SK-N-SH (cell line): Measurements from ENCODE around the gene LTF.

Experiments
- CTCF ChIP-seq: fragments of 200-600 bp; sonication (generic); IDR thresholded peaks from 2 replicates; pipeline ENCODE4 v1.6.1; 2017; ENCODE audit warnings: antibody characterized with exemption, mild to moderate bottlenecking, moderate library complexity
- ELF1 ChIP-seq: IDR thresholded peaks from 2 replicates; pipeline ENCODE4 v1.4.0; 2012
- EZH2phosphoT487 ChIP-seq: fragments of 200-600 bp; sonication (generic); IDR thresholded peaks from 2 replicates; pipeline ENCODE4 v1.6.1; 2017; ENCODE audit warnings: low read depth, mixed run types, mild to moderate bottlenecking, antibody characterized with exemption, moderate library complexity, borderline replicate concordance
- FOXJ3 ChIP-seq: sonication (generic); formaldehyde crosslinking; IDR thresholded peaks from 2 replicates; pipeline ENCODE4 v1.5.1; 2020; ENCODE audit warnings: mild to moderate bottlenecking, missing genetic modification reagents
- GABPA ChIP-seq: IDR thresholded peaks from 2 replicates; pipeline ENCODE4 v1.4.0; 2012; ENCODE audit warnings: low read depth, mild to moderate bottlenecking
- MAX ChIP-seq: IDR thresholded peaks from 2 replicates; pipeline ENCODE4 v1.4.0; 2012; ENCODE audit warnings: low read depth
- MEF2A ChIP-seq: IDR thresholded peaks from 2 replicates; pipeline ENCODE4 v1.4.0; 2012; ENCODE audit warnings: low read depth, borderline replicate concordance
- POLR2AphosphoS5 ChIP-seq: IDR thresholded peaks from 2 replicates; pipeline ENCODE4 v1.6.1; 2012; ENCODE audit warnings: low read depth, low read length
- RXRA ChIP-seq: IDR thresholded peaks from 2 replicates; pipeline ENCODE4 v1.4.0; 2012; ENCODE audit warnings: low read depth, mild to moderate bottlenecking, borderline replicate concordance
- TAF1 ChIP-seq: IDR thresholded peaks from 2 replicates; pipeline ENCODE4 v1.6.1; 2012; ENCODE audit warnings: low read depth, mild to moderate bottlenecking, low read length, moderate library complexity, borderline replicate concordance
- ZBTB33 ChIP-seq: IDR thresholded peaks from 2 replicates; pipeline ENCODE4 v1.4.0; 2012; ENCODE audit warnings: low read depth, borderline replicate concordance

- TF ChIP-seq CTCF (no peak), RXRA (no peak), ELF1 (no peak), EZH2phosphoT487 (no peak), FOXJ3 (CRISPR knock-in tag) (no peak), TAF1 (no peak), POLR2AphosphoS5 (no peak), MAX (no peak), MEF2A (no peak), ZBTB33 (no peak), GABPA (no peak)
Observed at GRCh38 chr3:46406788-46407611, 57.7 kb downstream of the LTF start, which contains the start of the genes CCR5AS and CCRL2.
